VCaP (cell line): ENCODE measurements around the gene HPS1.

Experiments
- H3K27ac ChIP-seq: fragments of 450-650 bp; 2 replicates; pipeline ENCODE4 v1.5.1; 2017
- TF ChIP-seq, protein P1 (sequence below): fragments of 450-650 bp; conservative IDR thresholded peaks from 2 replicates; pipeline ENCODE4 v1.5.1; 2017; ENCODE audit warnings: mild to moderate bottlenecking, moderate library complexity

The HPS1 gene

DNA sequence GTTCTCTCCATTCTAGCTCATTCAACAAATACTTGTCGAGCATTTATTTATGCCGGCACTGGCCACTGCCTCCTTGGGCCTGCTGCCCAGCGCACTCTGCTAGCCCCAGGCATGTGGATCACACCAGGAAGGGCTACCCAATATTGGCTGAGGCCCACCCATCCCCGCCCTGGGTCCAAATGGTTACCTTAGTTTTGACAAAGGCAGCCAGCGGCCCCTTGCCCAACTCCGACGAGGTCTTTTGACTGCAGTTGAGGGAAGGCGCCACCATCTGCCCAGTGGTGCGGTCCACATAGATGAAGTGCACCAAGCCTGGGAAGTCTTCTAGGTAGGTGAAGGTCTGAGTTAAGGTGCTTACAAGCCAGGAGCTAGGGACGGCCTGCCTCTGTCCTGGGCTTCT, 24.6 kb downstream of the HPS1 start:
- TF ChIP-seq, protein P1, sequence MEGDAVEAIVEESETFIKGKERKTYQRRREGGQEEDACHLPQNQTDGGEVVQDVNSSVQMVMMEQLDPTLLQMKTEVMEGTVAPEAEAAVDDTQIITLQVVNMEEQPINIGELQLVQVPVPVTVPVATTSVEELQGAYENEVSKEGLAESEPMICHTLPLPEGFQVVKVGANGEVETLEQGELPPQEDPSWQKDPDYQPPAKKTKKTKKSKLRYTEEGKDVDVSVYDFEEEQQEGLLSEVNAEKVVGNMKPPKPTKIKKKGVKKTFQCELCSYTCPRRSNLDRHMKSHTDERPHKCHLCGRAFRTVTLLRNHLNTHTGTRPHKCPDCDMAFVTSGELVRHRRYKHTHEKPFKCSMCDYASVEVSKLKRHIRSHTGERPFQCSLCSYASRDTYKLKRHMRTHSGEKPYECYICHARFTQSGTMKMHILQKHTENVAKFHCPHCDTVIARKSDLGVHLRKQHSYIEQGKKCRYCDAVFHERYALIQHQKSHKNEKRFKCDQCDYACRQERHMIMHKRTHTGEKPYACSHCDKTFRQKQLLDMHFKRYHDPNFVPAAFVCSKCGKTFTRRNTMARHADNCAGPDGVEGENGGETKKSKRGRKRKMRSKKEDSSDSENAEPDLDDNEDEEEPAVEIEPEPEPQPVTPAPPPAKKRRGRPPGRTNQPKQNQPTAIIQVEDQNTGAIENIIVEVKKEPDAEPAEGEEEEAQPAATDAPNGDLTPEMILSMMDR, result no peak
- H3K27ac ChIP-seq, result no peak overlapping the region

DNA sequence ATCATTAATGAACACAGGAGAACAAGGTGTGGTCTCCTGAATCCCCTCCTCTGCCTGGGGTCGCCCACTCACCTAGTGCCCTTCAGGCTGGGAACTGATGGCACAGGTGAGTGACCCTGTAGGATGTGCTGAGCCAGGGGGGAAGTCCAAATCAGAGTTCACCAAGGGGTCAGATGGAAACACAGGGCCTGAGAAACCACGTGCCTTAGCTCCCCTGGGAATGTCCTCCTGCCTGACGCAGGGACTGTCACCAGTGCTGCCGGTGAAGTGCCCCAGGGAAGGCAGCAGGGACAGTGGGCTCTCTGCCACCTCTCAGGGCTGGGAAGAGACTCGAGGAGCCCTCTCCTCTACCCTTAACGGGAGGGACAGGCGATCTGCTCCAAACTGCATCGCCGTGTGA, 25.9 kb downstream of the HPS1 start:
- TF ChIP-seq, protein P1, result no peak
- no peak overlapping the region for H3K27ac ChIP-seq

DNA sequence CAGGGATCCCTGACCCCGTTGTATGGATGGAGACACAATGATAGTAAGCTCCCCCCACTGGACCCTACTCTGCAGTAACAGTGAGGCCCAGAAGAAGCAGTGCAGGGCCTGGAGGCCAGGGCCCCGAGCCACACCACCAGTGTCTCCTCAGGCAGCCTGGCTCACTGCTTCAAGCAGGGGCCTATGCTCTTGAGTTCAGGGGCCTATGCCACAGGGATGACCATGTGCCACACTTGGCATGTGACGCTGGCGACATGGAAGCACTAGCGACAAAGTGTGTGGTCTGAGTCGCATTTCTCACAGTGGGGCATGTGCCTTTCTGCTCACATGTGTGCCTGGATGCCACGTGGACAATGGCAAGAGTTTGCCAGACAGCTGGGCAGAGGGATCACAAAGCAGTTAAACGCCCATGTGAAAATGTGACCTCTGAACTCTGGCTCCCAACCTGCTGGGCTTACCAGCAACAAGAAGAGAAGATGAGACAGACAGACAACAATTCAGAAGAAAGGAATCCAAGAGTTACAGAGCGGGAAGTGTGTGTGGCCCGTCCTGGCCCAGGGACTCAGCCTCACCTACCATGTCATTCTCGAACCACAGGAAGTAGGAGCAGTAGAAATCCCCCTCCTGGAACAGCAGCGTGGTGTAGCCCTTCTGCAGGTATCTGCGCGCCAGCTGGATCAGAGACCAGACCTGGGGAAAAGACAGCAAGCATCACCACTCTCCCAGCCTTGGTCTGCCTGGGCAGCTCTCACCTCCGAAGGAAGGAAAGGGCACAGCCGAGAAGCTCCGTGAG, 27.1 kb downstream of the HPS1 start:
- TF ChIP-seq, protein P1, result no peak

DNA sequence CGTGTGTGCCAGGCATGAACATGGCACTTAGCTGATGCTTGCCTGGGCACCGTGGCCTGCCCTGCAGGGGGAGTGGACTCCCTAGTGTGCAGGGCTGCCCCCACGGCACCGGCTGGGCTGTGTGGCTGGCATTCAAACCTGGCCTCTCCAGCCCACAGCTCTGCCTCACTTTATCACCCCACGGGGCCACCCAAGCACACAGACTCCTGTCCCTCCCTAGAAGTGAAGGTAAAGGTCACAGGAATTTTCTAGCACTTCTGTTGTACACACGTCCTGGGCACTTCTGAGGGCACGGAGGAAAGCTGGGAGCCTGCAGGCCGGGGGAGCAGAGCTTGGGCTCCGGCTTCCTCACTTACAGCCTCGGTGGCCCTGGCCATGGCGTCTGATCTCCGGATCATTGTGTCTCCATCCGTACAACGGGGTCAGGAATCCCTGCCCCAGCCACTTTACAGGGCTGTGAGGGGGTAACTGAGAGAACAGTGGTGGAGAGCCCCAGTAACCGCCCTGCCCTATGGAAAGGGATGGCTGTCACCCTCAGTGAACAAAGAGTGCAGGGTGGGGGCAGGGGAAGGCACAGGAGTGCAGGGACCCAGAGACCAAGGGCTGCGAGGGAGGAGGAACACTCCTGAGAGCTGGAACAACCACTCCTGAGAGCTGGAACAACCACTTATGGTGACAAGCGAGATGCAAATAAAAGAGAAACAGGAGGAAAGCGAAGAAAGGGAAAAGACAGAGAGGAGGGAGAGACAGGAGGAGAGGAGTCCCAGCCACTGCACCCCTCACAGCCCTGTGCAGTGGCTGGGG, 27.9 kb downstream of the HPS1 start:
- no peak overlapping the region; the same call in 1 of the 2 replicates for H3K27ac ChIP-seq
- TF ChIP-seq, protein P1, result no peak

More for the DNA sequence above, 27.1 kb downstream of the HPS1 start:
- no peak overlapping the region; the same call in 1 of the 2 replicates for H3K27ac ChIP-seq

DNA sequence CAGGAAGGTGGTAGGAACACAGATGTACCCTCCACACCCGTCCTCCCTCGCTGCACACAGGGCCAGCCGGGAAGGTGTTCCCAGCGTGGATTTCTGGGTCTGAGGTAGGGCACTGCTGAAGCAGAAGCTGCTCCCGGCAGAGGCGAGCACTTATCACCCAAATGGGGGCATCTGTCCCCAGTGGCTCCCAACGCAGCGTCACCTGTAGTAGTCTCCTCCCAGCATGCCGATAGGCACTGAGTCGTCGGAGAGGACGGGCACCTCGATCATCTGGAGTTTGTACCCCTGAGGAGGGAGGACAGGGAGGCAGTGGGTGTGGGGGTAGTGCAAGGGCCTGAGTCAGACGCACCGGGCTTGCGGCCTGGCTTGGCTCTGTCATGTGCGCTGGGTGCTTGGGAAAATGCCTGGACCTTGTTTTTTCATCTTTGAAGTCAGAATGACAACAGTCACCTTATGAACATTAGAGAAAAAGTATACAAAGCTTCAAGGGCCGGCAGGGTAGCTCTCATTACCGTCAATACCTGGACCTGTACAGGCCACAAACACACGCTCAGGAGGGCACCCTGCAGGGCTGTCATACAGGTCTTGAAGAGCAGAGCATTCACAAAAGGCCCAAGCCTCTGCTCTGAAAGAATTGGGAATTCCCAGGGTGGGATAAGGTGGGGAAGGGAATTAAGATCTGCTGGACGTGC, 28.6 kb downstream of the HPS1 start:
- H3K27ac ChIP-seq, result no peak overlapping the region; the same call in 1 of the 2 replicates
- TF ChIP-seq, protein P1, result no peak

DNA sequence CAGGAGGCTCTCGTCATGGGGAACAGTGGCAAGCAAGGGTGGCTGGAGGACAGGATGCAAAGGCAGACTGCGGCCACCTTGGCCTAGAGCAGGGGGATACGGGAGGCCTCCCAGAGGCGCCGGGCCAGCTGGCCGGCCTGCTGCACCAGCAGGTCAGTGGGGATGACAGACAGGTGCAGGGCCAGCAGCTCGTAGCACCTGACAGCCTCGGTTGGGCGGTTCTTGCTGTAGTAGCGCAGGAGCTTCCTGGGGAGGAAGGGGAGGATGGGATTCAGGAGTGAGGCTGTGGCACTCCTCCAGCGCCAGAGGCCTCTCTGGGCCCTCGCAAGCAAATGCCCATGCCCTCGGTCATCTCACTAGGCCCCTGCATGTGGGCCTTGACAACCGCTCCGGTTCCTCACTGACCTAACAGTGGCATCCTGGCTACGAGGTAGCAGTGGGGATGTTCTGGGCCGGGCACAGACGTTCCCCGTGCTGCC, 29.2 kb downstream of the HPS1 start:
- H3K27ac ChIP-seq, result no peak overlapping the region; the same call in 1 of the 2 replicates
- TF ChIP-seq, protein P1, result no peak
